HepG2 (cell line): ENCODE measurements around the gene SLC22A14. TPM values are rescaled to one million over a fixed set of nuclear protein-coding genes. Genes with fewer than 3 reads are reported as not detected.
"Not testable (repeated sequence)": the region's sequence is repeated elsewhere in the genome, so short reads cannot be mapped to it uniquely, and the experiment has no call there.

Experiments
- ATAC-seq: fragments of 200-7000 bp; cut with Tn5 transposase; 3 replicates; pipeline ENCODE4 v1.9.1; 2020; ENCODE audit warnings: mild to moderate bottlenecking, moderate library complexity
- BruUV-seq: library from RNA; stranded (reverse); fragments of 400-500 nt; replicated peaks from 2 replicates; lab custom pipeline; 2021; lab: Mats Ljungman, UMichigan
- CTCF ChIA-PET: fragments of 300-600 bp; formaldehyde crosslinking; extraction: SDS; loops from one replicate; lab custom pipeline; 2021; ENCODE audit warnings: low total read pairs, inconsistent platforms, low intra/inter-chr PET ratio; lab: Yijun Ruan, JAX
- POLR2A ChIA-PET: fragments of 350-600 bp; sonication (Branson Sonifier 250); formaldehyde crosslinking; loops from one replicate; lab custom pipeline; 2020; ENCODE audit warnings: antibody characterized with exemption, inconsistent platforms; lab: Yijun Ruan, JAX
- DNase-seq: peaks from one replicate; pipeline ENCODE4 v3.0.0-alpha.2; 2015; ENCODE audit warnings: low spot score
- FAIRE-seq: peaks from 3 replicates; lab custom pipeline; 2011; peaks lifted over from hg19 to GRCh38; lab: Jason Lieb, UNC
- H2AFZ ChIP-seq: one replicate; pipeline ENCODE4 v1.6.1; 2011; ENCODE audit warnings: low read length, inconsistent platforms
- H3K27ac ChIP-seq: fragments of 300-600 bp; 3 replicates; pipeline ENCODE4 v1.8.0; 2011; ENCODE audit warnings: mixed run types, mild to moderate bottlenecking, mixed read lengths, low read length, inconsistent platforms; ENCODE audit not compliant: insufficient read depth; ENCODE audit errors: extremely low read length
- H3K27me3 ChIP-seq, 2 experiments: fragments of 200-600 bp in 1 of 2; 2 replicates in 1 of 2; 3 replicates in 1 of 2; pipeline versions ENCODE4 v1.6.0 to v1.8.0; 2011; ENCODE audit warnings: low read length in 2 of 2, mild to moderate bottlenecking in 2 of 2, moderate library complexity in 2 of 2, inconsistent platforms in 1 of 2; ENCODE audit not compliant: insufficient read depth in 2 of 2, control insufficient read depth in 1 of 2
- H3K36me3 ChIP-seq, 2 experiments: fragments of 200-600 bp in 1 of 2; replicated peaks in 1 of 2; 2 replicates in 1 of 2; 3 replicates in 1 of 2; pipeline versions ENCODE4 v1.5.1 to v1.8.0; 2011; ENCODE audit warnings: low read length in 2 of 2, inconsistent platforms in 1 of 2; ENCODE audit not compliant: insufficient read depth in 2 of 2, control insufficient read depth in 1 of 2
- H3K4me1 ChIP-seq: 2 replicates; pipeline ENCODE4 v1.5.1; 2012; ENCODE audit warnings: low read length, inconsistent platforms; ENCODE audit not compliant: insufficient read depth
- H3K4me2 ChIP-seq: 2 replicates; pipeline ENCODE4 v1.6.0; 2011; ENCODE audit warnings: low read depth, low read length, inconsistent platforms
- H3K4me3 ChIP-seq, 3 experiments: fragments of 200-600 bp in 1 of 3; sonication (generic), shearing (Covaris generic) in 1 of 3; replicated peaks in 1 of 3; 2 replicates each; pipeline ENCODE4 v1.5.1; 2011 to 2016; ENCODE audit warnings: low read length in 3 of 3, inconsistent platforms in 2 of 3, low read depth in 2 of 3, mild to moderate bottlenecking in 2 of 3, control low read depth in 1 of 3, mixed read lengths in 1 of 3; ENCODE audit not compliant: insufficient read depth in 1 of 3
- H3K79me2 ChIP-seq: one replicate; pipeline ENCODE4 v1.6.1; 2011; ENCODE audit warnings: low read length, inconsistent platforms; ENCODE audit not compliant: insufficient read depth
- H3K9ac ChIP-seq: 2 replicates; pipeline ENCODE4 v1.6.0; 2011; ENCODE audit warnings: mild to moderate bottlenecking, low read depth, low read length, inconsistent platforms; ENCODE audit not compliant: insufficient read depth
- H3K9me3 ChIP-seq: 2 replicates; pipeline ENCODE4 v1.5.1; 2012; ENCODE audit warnings: mild to moderate bottlenecking, low read length
- H4K20me1 ChIP-seq: 2 replicates; pipeline ENCODE4 v1.6.0; 2011; ENCODE audit warnings: inconsistent platforms, mild to moderate bottlenecking, low read length, moderate library complexity; ENCODE audit not compliant: insufficient read depth
- ADNP ChIP-seq: sonication (generic); formaldehyde crosslinking; IDR thresholded peaks from 2 replicates; pipeline ENCODE4 v1.4.0; 2020; ENCODE audit warnings: missing genetic modification reagents
- BHLHE40 ChIP-seq: IDR thresholded peaks from 2 replicates; pipeline ENCODE4 v1.6.1; 2011; ENCODE audit warnings: low read length, improper control_type of control experiment
- MAFF ChIP-seq: IDR thresholded peaks from 2 replicates; pipeline ENCODE4 v1.6.1; 2011; ENCODE audit warnings: low read depth, low read length, improper control_type of control experiment
- MAFK ChIP-seq, 2 experiments: IDR thresholded peaks in 1 of 2; conservative IDR thresholded peaks in 1 of 2; 2 replicates each; pipeline ENCODE4 v1.6.1; 2011; ENCODE audit warnings: improper control_type of control experiment in 2 of 2, low read length in 2 of 2
- REPIN1 ChIP-seq: sonication (generic); formaldehyde crosslinking; IDR thresholded peaks from 2 replicates; pipeline ENCODE4 v1.8.0; 2022; ENCODE audit warnings: missing genetic modification reagents, low read depth, mild to moderate bottlenecking, borderline replicate concordance
- SCMH1 ChIP-seq: sonication (generic); formaldehyde crosslinking; IDR thresholded peaks from 2 replicates; pipeline ENCODE4 v1.9.0; 2021; ENCODE audit warnings: missing genetic modification reagents, mild to moderate bottlenecking, borderline replicate concordance
- ZNF274 ChIP-seq: sonication (generic); formaldehyde crosslinking; IDR thresholded peaks from 2 replicates; pipeline ENCODE4 v1.5.1; 2020; ENCODE audit warnings: mild to moderate bottlenecking, missing genetic modification reagents
- ZNF576 ChIP-seq: sonication (generic); formaldehyde crosslinking; IDR thresholded peaks from 2 replicates; pipeline ENCODE4 v1.4.0; 2020; ENCODE audit warnings: mild to moderate bottlenecking, missing genetic modification reagents
- WGBS: methylation state at CpG from one replicate; pipeline ENCODE4 v1.1.6; 2017; ENCODE audit warnings: low lambda C conversion rate; 5-methylcytosine and 5-hydroxymethylcytosine counted together
- in situ Hi-C: cut with HindIII; loops from 2 replicates; pipeline ENCODE4 v1.10.0; 2017; ENCODE audit warnings: low pct_unique_long_range_greater_than_20kb; ENCODE audit not compliant: extremely low pct_ligation_motif_present
- intact Hi-C: fragments of 100-400 bp; cut with micrococcal nuclease; formaldehyde crosslinking; loops from one replicate; pipeline ENCODE4 v1.10.0; 2022; ENCODE audit not compliant: unreplicated experiment
- polyA plus RNA-seq, 8 experiments: library from polyadenylated mRNA; depleted of rRNA in 3 of 8; stranded (reverse) in 7 of 8; unstranded in 1 of 8; fragments of >200 nt; fragmentation: Illumina TruSeq in 4 of 8; extraction: Trizol in 4 of 8; gene quantifications; 2 replicates each; pipeline versions ENCODE4 v1.2.1 to v1.2.3, GENCODE V29; 2011 to 2016; ENCODE audit warnings: low read depth in 4 of 8, missing spikeins in 1 of 8, mixed read lengths in 1 of 8; ENCODE audit not compliant: insufficient read depth in 1 of 8
- total RNA-seq, 5 experiments: library from RNA; depleted of rRNA; stranded (reverse); fragments of >200 nt; fragmentation: Illumina TruSeq; extraction: Trizol; gene quantifications; 2 replicates each; pipeline ENCODE4 v1.2.3, GENCODE V29; 2016; ENCODE audit warnings: low read depth in 1 of 5
- TF ChIP-seq, protein P1 (sequence below): sonication (generic); formaldehyde crosslinking; conservative IDR thresholded peaks from 2 replicates; pipeline ENCODE4 v1.8.0; 2022; ENCODE audit warnings: low read depth, missing genetic modification reagents

SLC22A14 gene
- total and polyA plus RNA-seq, 2 of the 13 experiments (the other 11 are each of a cell fraction or from before 2014, with no cell fraction given): 0.03 TPM; not detected in 1

GRCh38 chr3:38317192-38317759, 35.2 kb downstream of the SLC22A14 start:
- Histone ChIP-seq H2AFZ (no peak overlapping the region), H3K27me3 (peaks cover 9 to 40% of the 10 kb centered on the region in 2 experiments; a peak in 4 of 5 replicates), H3K9ac (no peak overlapping the region), H3K27ac (no peak overlapping the region), H3K4me3 (no peak overlapping the region), H3K36me3 (no peaks in the 10 kb centered on the region), H3K4me2 (no peak overlapping the region), H3K4me1 (no peaks in the 10 kb centered on the region), H4K20me1 (no peaks in the 10 kb centered on the region), H3K9me3 (no peaks in the 10 kb centered on the region), H3K79me2 (no peaks in the 10 kb centered on the region)
- intact Hi-C loops: no loop called here
- BruUV-seq: no TSS peak
- WGBS: 70% methylated on average over 7 of the region's 7 CpGs
- in situ Hi-C loops: no loop called here
- ATAC-seq: no peak
- ChIA-PET POLR2A (no interaction called here), CTCF (no interaction called here)
- FAIRE-seq: no peak
- DNase-seq: no peak
- no peak for TF ChIP-seq BHLHE40
- TF ChIP-seq ZNF576 (CRISPR knock-in tag): no peak
- no peak for TF ChIP-seq REPIN1 (CRISPR knock-in tag)
- no peak for TF ChIP-seq ADNP (CRISPR knock-in tag)
- TF ChIP-seq SCMH1: no peak

GRCh38 chr3:38318766-38319671, 36.9 kb downstream of the SLC22A14 start:
- Histone ChIP-seq H3K36me3 (no peaks in the 10 kb centered on the region), H3K4me3 (no peak overlapping the region), H3K79me2 (no peaks in the 10 kb centered on the region), H3K4me2 (no peak overlapping the region), H3K9me3 (no peaks in the 10 kb centered on the region), H3K4me1 (no peaks in the 10 kb centered on the region), H3K9ac (no peak overlapping the region), H2AFZ (no peak overlapping the region), H3K27ac (no peak overlapping the region), H3K27me3 (peaks cover 9 to 29% of the 10 kb centered on the region in 2 experiments; a peak in 4 of 5 replicates), H4K20me1 (no peaks in the 10 kb centered on the region)
- ATAC-seq (peak; percentile 33; the same call in 1 of the 3 replicates), DNase-seq (no peak), FAIRE-seq (no peak)
- ChIA-PET POLR2A (no interaction called here), CTCF (no interaction called here)
- in situ Hi-C loops (no loop called here), intact Hi-C loops (no loop called here)
- no TSS peak for BruUV-seq
- TF ChIP-seq MAFF: peak; percentile 89
- no peak for TF ChIP-seq ZNF274
- TF ChIP-seq MAFK (conservative IDR thresholded peaks at IDR 0.05 in 1 of 2, IDR thresholded peaks at IDR 0.05 in 1 of 2; ENCODE audit: low read length in 2 of 2): peak; percentile 90 to 92
- TF ChIP-seq, protein P1, sequence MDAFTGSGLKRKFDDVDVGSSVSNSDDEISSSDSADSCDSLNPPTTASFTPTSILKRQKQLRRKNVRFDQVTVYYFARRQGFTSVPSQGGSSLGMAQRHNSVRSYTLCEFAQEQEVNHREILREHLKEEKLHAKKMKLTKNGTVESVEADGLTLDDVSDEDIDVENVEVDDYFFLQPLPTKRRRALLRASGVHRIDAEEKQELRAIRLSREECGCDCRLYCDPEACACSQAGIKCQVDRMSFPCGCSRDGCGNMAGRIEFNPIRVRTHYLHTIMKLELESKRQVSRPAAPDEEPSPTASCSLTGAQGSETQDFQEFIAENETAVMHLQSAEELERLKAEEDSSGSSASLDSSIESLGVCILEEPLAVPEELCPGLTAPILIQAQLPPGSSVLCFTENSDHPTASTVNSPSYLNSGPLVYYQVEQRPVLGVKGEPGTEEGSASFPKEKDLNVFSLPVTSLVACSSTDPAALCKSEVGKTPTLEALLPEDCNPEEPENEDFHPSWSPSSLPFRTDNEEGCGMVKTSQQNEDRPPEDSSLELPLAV: no peak
- 0% methylated on average over 5 of the region's 8 CpGs for WGBS

DNA sequence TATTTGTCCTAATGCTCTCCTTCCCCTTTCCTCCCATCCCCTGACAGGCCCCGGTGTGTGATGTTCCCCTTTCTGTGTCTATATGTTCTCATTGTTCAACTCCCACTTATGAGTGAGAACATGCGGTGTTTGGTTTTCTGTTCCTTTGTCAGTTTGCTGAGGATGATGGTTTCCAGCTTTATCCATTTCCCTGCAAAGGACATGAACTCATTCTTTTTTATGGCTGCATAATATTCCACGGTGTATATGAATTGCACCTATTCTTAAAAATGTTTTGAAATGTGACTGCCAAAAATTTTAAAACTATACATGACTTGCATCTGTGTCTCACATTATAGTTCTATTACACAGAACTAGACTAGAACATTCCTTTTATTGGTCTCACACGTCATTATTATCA, 38.5 kb downstream of the SLC22A14 start:
- FAIRE-seq, H3K4me1 ChIP-seq, DNase-seq, ATAC-seq, intact Hi-C loops, H3K4me2 ChIP-seq, H3K9ac ChIP-seq, H3K79me2 ChIP-seq, BruUV-seq, H3K36me3 ChIP-seq, POLR2A ChIA-PET, H4K20me1 ChIP-seq, H3K4me3 ChIP-seq, in situ Hi-C loops, H3K27ac ChIP-seq, H3K9me3 ChIP-seq, CTCF ChIA-PET, H2AFZ ChIP-seq: not testable (repeated sequence)
- peaks cover 5 to 14% of the 10 kb centered on the region in 2 experiments; a peak in 4 of 5 replicates for H3K27me3 ChIP-seq
- whole genome bisulfite sequencing: 50% methylated on average over 4 of the region's 4 CpGs
